HG03565 (cell line): ENCODE data around the gene MEG3.
"Not testable (repeated sequence)": the region's sequence is repeated elsewhere in the genome, so short reads cannot be mapped to it uniquely, and the experiment has no call there.

Experiments used
- ATAC-seq: cut with Tn5 transposase; IDR thresholded peaks from one replicate; pipeline ENCODE4 v1.9.1; 2021; ENCODE audit warnings: mild to moderate bottlenecking, moderate library complexity; ENCODE audit not compliant: unreplicated experiment

Gene MEG3

DNA sequence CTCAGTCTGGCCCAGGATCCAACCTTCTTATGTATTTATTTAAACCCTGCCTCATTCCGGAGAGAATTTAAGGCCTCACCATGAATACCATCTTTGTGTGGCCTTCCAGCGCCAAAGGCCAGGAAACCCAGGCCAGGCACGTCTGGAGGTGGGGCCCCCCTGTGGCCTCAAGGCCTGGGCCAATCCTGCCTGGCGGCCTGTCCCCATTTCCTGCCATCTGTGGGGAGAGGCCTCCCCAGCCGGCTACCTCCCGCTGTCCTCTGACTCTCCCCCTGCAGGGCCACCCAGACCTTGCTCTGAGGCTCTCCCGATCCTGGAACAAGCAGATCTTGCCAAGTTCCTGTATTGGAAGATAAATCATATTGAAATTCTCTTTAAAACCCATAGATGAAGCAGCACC is 37.4 kb upstream of the MEG3 start:
- no peak for ATAC-seq

DNA sequence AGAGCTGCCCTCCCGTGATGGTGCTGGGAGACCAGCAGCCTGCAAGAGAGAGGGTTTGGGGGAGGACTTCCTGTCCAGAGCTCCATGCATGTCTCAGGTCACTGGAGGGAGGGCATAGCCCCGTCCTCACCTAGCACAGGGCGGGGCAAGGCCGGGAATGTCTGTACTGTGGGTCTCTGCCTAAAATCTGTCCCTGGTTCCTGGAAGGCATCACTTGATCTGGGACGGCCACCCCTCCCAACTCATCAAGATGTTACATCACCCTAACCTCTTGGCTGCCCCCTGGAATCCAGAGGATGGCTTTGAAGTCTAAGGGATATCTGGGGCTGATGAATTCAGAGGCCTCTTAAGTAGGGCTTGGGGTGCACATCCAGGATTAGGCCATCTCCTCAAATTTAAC is 37.0 kb upstream of the MEG3 start:
- no peak for ATAC-seq

- ATAC-seq: no peak
Measured at GRCh38 chr14:100789460-100790417, 36.2 kb upstream of the MEG3 start.

DNA sequence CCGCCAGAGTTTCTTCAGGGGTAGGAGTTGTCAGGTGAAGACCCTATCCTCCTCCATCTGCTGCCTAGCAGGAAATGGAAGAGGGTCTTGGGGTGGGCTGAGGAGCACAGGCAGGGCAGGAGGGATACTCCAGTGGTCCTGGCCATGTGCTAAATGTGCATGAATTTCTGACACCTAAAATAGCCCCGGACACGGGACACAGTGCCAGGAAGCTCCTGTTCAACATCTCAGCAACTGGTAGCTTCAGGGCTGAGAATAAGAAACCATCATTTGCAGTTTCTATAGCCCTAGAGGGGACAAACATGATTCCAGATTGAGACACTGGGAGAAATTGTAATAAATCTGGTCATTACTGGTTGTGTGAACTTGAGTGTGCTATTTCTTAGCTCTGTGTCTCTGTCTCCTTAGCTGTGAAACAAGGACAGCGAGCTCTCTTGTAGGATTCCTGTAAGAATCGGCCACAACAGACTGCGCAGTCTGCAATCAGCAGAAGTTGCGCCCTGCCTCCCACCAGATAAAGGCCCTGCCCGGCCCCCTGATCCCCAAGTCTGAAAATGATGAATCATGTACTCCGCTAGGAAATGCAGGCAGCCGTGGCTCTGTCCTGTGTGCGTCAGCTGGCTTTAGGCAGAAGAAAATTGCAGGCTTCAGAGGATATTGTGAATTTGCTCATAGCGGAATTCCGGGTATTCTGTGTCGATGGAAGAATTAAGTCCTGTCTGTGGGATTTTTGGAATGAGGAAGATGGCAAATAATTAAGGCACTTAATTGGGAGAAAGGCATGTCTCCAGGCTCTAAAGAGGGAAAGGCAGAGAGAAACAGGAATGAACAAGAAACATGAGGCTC is 35.2 kb upstream of the MEG3 start:
- no peak for ATAC-seq

DNA sequence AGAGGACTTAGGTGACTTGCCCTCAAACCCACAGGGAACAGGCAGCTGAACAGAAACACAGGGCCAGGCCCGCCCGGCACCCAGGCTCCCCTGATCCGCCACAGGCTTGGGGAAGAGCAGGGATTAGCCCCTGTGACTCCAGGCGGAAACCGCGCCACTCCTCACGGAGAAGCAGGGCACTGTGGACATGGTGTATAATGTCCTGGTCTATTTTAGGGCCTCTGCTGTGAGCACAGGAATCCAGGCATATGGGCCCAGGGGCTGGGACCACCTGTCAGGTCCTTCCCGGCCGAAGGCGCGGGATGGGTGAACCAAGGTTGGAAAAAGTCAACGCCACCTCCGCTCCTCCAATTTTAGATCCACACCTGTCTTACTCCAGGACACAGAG is 34.6 kb upstream of the MEG3 start:
- ATAC-seq: no peak

GRCh38 chr14:100791995-100792394 is 33.9 kb upstream of the MEG3 start:
- no peak for ATAC-seq

DNA sequence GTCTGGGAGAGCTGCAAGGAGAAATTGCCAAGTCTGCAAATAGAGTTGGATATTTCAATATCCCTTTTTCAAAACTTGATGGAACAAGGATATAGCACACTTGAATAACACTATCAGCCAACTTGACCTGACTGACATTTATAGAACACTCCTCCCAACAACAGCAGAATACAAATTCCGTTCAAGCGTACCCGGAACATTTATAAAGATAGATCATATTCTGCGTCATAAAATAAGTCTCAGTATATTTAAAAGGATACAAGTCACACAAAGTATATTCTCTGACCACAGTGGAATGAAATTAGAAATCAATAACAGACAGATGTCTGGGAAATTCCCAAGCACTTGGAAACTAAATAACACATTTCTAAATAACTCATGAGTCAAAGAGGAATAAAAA is 29.0 kb upstream of the MEG3 start:
- no peak for ATAC-seq

- no peak for ATAC-seq
Measured at GRCh38 chr14:100800041-100800440, 25.9 kb upstream of the MEG3 start.

DNA sequence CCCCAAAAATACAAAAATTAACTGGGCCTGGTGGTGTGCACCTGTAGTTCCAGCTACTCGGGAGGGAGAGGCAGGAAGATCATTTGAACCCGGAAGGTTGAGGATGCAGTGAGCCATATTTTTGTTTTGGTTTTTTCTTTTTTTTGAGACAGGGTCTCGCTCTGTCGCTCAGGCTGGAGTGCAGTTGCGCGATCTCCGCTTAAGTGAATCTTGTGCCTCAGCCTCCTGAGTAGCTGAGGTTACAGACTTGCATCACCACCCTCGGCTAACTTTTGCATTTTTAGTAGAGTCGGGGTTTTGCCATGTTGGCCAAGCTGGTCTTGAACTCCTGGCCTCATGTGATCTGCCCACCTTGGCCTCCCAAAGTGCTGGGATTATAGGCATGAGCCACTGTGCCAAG is 24.5 kb upstream of the MEG3 start:
- ATAC-seq: not testable (repeated sequence)

GRCh38 chr14:100802179-100802578 is 23.7 kb upstream of the MEG3 start:
- no peak for ATAC-seq

DNA sequence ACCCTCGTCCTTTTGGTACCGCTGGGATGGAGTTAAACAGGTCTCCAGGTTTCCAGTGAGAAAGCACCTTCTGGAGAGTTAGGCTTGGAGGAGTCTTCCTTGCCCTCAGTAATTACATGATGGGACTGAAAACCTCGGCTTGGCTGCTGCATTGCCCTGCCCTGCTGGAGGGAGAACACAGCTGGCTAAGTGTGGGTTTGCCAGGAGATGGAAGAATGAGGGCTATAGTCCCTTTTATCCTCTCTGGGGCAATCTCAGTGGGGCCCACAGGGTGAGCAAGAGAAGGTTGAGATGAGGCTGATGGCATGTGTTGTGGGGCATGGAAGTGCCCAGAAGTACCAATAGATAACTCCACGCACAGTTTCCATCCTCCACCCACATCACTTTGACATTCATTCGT is 23.2 kb upstream of the MEG3 start:
- no peak for ATAC-seq

DNA sequence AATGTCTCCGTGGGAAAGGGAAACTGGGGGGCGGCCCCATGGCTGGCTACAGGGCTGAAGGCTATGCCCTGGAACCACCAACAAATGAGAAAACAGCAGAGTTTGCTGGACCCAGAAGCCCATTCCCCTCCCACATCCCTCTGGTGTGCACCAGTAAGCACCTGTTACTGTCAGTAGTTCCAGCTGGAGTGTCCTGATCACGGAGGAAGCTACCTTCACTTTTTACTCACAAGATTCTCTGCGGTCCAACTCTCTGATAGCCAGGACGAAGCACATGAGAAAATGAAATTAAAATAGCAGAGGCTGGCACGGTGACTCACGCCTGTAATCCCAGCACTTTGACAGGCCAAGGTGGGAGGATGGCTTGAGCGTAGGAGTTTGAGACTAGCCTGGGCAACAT is 22.7 kb upstream of the MEG3 start:
- no peak for ATAC-seq

- no peak for ATAC-seq
Measured at GRCh38 chr14:100803676-100804075, 22.2 kb upstream of the MEG3 start.

GRCh38 chr14:100804138-100804537 is 21.8 kb upstream of the MEG3 start:
- ATAC-seq: no peak

- no peak for ATAC-seq
Measured at GRCh38 chr14:100804558-100805309, 21.2 kb upstream of the MEG3 start.

DNA sequence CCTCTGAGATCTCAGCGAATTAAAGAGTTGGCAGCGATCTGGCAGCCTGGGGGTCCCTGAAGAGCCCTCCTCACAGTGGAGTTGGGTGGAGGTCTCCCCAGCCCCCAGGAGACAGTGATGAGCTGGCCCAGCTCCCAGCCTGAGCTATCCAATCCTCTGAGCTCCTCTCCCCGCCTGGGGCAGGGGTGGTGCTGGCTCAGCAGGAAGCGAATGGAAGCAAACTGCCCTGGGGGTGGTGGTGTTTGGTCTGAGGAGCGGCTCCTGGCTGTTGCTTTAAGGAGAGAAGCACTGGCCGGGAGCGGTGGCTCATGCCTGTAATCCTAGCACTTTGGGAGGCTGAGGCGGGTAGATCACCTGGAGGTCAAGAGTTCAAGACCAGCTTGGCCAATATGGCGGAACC is 19.5 kb upstream of the MEG3 start:
- no peak for ATAC-seq

- no peak for ATAC-seq
Measured at GRCh38 chr14:100807496-100807895, 18.4 kb upstream of the MEG3 start.

GRCh38 chr14:100807979-100808734 is 17.8 kb upstream of the MEG3 start:
- no peak for ATAC-seq

DNA sequence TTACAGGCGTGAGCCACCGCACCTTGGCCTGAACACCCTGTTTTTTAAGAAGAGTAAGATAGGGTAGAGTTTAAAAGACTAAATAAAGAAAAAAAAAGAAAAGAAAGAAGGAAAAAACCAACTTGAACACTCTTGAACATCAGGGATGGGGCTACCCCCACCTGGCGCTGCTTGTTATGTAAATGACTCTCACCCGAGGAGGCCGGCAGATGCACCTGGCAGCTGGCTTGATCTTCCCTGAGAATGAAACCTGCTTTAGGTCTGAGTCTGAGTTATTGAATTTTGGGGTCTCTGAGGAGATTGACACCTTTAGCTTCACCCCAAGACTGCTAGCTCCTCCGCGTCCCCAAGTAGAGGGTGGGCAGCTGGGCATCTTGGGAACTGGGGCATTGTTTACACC is 15.5 kb upstream of the MEG3 start:
- no peak for ATAC-seq

GRCh38 chr14:100810861-100811461 is 15.0 kb upstream of the MEG3 start:
- ATAC-seq: no peak
